Liver (tissue), 9 donors: Measurements from ENCODE around the gene SH3GL3. TPM values are rescaled to one million over a fixed set of nuclear protein-coding genes. Genes with fewer than 3 reads are reported as not detected.

Experiments
- DNase-seq: peaks from one replicate; pipeline ENCODE4 v3.0.0-alpha.2; 2017; ENCODE audit warnings: low spot score
- H3K27ac ChIP-seq, 2 donors: one replicate each; pipeline ENCODE4 v1.7.0; 2013; ENCODE audit warnings: inconsistent platforms in 2 of 2, low read length in 2 of 2, control low read depth in 1 of 2, low read depth in 1 of 2, mild to moderate bottlenecking in 1 of 2
- H3K27me3 ChIP-seq, 4 donors: one replicate each; pipeline versions ENCODE4 v1.6.1 to v1.7.0; 2013; ENCODE audit warnings: low read length in 3 of 4, inconsistent platforms in 1 of 4, mild to moderate bottlenecking in 1 of 4, moderate library complexity in 1 of 4; ENCODE audit not compliant: control insufficient read depth in 4 of 4, insufficient read depth in 4 of 4
- H3K36me3 ChIP-seq, 4 donors: one replicate each; pipeline versions ENCODE4 v1.6.1 to v1.7.0; 2013; ENCODE audit warnings: low read length in 3 of 4, mild to moderate bottlenecking in 3 of 4, low read depth in 1 of 4, moderate library complexity in 1 of 4; ENCODE audit not compliant: control insufficient read depth in 4 of 4, insufficient read depth in 3 of 4
- H3K4me1 ChIP-seq, 4 donors: one replicate each; pipeline versions ENCODE4 v1.6.1 to v1.7.0; 2013; ENCODE audit warnings: low read length in 3 of 4, mild to moderate bottlenecking in 3 of 4, moderate library complexity in 1 of 4; ENCODE audit not compliant: control insufficient read depth in 4 of 4, insufficient read depth in 4 of 4
- H3K4me3 ChIP-seq, 3 donors: one replicate each; pipeline versions ENCODE4 v1.6.1 to v1.7.0; 2013; ENCODE audit warnings: low read length in 3 of 3, control low read depth in 1 of 3, low read depth in 1 of 3, mild to moderate bottlenecking in 1 of 3
- H3K9ac ChIP-seq, 2 donors: one replicate each; pipeline ENCODE4 v1.7.0; 2013; ENCODE audit warnings: low read length in 2 of 2, mild to moderate bottlenecking in 2 of 2, moderate library complexity in 2 of 2, control low read depth in 1 of 2, low read depth in 1 of 2
- H3K9me3 ChIP-seq, 4 donors: one replicate each; pipeline versions ENCODE4 v1.6.1 to v1.7.0; 2013; ENCODE audit warnings: low read length in 3 of 4; ENCODE audit not compliant: control insufficient read depth in 4 of 4
- ATF3 ChIP-seq: IDR thresholded peaks from 2 replicates; pipeline ENCODE4 v1.6.1; 2016; ENCODE audit warnings: antibody characterized with exemption
- EGR1 ChIP-seq, 2 donors: IDR thresholded peaks; 2 replicates each; pipeline ENCODE4 v1.6.1; 2016 to 2018; ENCODE audit warnings: antibody characterized with exemption in 2 of 2, low read depth in 2 of 2
- FOXA1 ChIP-seq: IDR thresholded peaks from 2 replicates; pipeline ENCODE4 v1.6.1; 2016; ENCODE audit warnings: antibody characterized with exemption
- FOXA2 ChIP-seq: IDR thresholded peaks from 2 replicates; pipeline ENCODE4 v1.6.1; 2016; ENCODE audit warnings: antibody characterized with exemption
- GABPA ChIP-seq, 2 donors: IDR thresholded peaks in 1 of 2; conservative IDR thresholded peaks in 1 of 2; 2 replicates each; pipeline ENCODE4 v1.6.1; 2016; ENCODE audit warnings: antibody characterized with exemption in 2 of 2, mild to moderate bottlenecking in 1 of 2, moderate library complexity in 1 of 2
- HNF4A ChIP-seq, 2 donors: conservative IDR thresholded peaks; 2 replicates each; pipeline ENCODE4 v1.6.1; 2016; ENCODE audit warnings: antibody characterized with exemption in 2 of 2, mild to moderate bottlenecking in 2 of 2
- HNF4G ChIP-seq: IDR thresholded peaks from 2 replicates; pipeline ENCODE4 v1.6.1; 2016; ENCODE audit warnings: antibody characterized with exemption
- JUND ChIP-seq, 2 donors: IDR thresholded peaks; 2 replicates each; pipeline ENCODE4 v1.6.1; 2016; ENCODE audit warnings: antibody characterized with exemption in 2 of 2
- NR2F2 ChIP-seq: IDR thresholded peaks from 2 replicates; pipeline ENCODE4 v1.6.1; 2016; ENCODE audit warnings: antibody characterized with exemption
- RAD21 ChIP-seq, 2 donors: IDR thresholded peaks; 2 replicates each; pipeline ENCODE4 v1.6.1; 2016; ENCODE audit warnings: antibody characterized with exemption in 2 of 2, mild to moderate bottlenecking in 2 of 2
- RXRA ChIP-seq, 2 donors: IDR thresholded peaks; 2 replicates each; pipeline ENCODE4 v1.6.1; 2017 to 2018; ENCODE audit warnings: antibody characterized with exemption in 2 of 2, mild to moderate bottlenecking in 1 of 2
- SP1 ChIP-seq: IDR thresholded peaks from 2 replicates; pipeline ENCODE4 v1.6.1; 2018; ENCODE audit warnings: antibody characterized with exemption, mild to moderate bottlenecking
- TAF1 ChIP-seq: conservative IDR thresholded peaks from 2 replicates; pipeline ENCODE4 v1.6.1; 2016; ENCODE audit warnings: antibody characterized with exemption, mild to moderate bottlenecking
- YY1 ChIP-seq: IDR thresholded peaks from 2 replicates; pipeline ENCODE4 v1.6.1; 2016; ENCODE audit warnings: antibody characterized with exemption, mild to moderate bottlenecking
- ZBTB33 ChIP-seq: IDR thresholded peaks from 2 replicates; pipeline ENCODE4 v1.6.1; 2016; ENCODE audit warnings: antibody characterized with exemption
- WGBS: extraction: QIAGEN DNeasy Blood & Tissue Kit; methylation state at CpG from one replicate; pipeline ENCODE4 v1.1.7; 2013; 5-methylcytosine and 5-hydroxymethylcytosine counted together
- polyA plus RNA-seq, 2 donors: library from polyadenylated mRNA; stranded (reverse) in 1 of 2; unstranded in 1 of 2; fragments of 200-250 nt in 1 of 2; fragments of >200 nt in 1 of 2; fragmentation: Nextera tagmentation in 1 of 2; extraction: Ambion mirVana in 1 of 2; gene quantifications; one replicate each; pipeline versions ENCODE4 v1.2.1 to v1.2.3, GENCODE V29; 2013 to 2015
- total RNA-seq, 2 donors: library from RNA; depleted of rRNA; stranded (reverse); fragments of >200 nt; gene quantifications; one replicate each; pipeline ENCODE4 v1.2.3, GENCODE V29; 2014
- TF ChIP-seq, protein P1 (sequence below): fragments of 150-350 bp; IDR thresholded peaks from 2 replicates; pipeline ENCODE4 v1.5.1; 2017; ENCODE audit warnings: improper control_type of control experiment, low read depth, low read length; ENCODE audit not compliant: missing input control
- TF ChIP-seq, protein P2 (sequence below): IDR thresholded peaks from 2 replicates; pipeline ENCODE4 v1.6.1; 2016; ENCODE audit warnings: antibody characterized with exemption
- TF ChIP-seq, protein P3 (sequence below): IDR thresholded peaks from 2 replicates; pipeline ENCODE4 v1.6.1; 2016; ENCODE audit warnings: antibody characterized with exemption, mild to moderate bottlenecking
- donor health status: healthy.
- donor health status: healthy.
- donor health status: healthy.
- donor health status: healthy.
- donor health status: healthy.

SH3GL3 gene
- total and polyA plus RNA-seq, 4 donors = 0.23 TPM; not detected in 3

DNA sequence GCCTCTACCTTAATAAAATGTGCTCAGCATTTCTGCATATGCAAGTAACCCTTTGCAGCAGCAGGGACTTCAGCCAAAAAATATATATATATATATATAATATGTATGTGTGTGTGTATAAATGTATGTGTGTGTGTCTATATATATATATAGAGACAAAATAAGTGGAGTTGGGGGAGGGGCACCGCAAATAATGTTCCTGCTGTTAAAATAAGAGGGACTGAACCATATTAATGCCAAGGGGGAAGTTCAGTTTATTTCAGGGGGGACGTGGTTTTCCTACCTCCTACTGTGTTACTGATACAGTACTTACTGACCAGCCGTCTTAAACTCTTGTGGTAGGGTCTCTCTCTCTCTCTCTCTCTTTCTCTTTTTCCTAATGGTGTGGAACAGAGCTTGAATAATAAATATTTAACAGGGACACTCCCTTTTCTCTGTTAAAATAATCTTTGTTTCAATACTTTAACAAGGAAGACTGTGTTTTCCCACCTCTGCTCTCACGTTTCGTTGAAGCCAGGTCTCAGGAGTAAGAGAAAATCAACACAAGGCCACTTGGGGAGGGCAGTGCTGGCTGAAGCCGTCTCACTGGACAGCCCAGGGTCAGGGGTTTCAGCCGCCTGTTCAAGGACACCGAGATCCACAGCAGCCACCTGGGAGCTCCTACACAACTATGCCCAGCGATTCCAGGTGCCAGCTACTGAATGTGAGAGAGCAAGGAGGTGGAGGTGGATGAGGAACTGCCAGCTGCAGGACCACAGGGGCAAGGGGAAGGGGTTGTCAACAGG lies 164.0 kb downstream of the SH3GL3 start:
- Histone ChIP-seq H3K36me3 (no peaks in the 10 kb centered on the region), H3K9me3 (no peaks in the 10 kb centered on the region), H3K27ac (no peak overlapping the region), H3K4me3 (no peak overlapping the region), H3K27me3 (no peaks in the 10 kb centered on the region), H3K9ac (no peak overlapping the region), H3K4me1 (no peaks in the 10 kb centered on the region)
- 78% methylated on average over 9 of the region's 9 CpGs for WGBS
- DNase-seq = no peak
- TF ChIP-seq ZBTB33 = no peak
- TF ChIP-seq FOXA2 = no peak
- TF ChIP-seq, protein P1, sequence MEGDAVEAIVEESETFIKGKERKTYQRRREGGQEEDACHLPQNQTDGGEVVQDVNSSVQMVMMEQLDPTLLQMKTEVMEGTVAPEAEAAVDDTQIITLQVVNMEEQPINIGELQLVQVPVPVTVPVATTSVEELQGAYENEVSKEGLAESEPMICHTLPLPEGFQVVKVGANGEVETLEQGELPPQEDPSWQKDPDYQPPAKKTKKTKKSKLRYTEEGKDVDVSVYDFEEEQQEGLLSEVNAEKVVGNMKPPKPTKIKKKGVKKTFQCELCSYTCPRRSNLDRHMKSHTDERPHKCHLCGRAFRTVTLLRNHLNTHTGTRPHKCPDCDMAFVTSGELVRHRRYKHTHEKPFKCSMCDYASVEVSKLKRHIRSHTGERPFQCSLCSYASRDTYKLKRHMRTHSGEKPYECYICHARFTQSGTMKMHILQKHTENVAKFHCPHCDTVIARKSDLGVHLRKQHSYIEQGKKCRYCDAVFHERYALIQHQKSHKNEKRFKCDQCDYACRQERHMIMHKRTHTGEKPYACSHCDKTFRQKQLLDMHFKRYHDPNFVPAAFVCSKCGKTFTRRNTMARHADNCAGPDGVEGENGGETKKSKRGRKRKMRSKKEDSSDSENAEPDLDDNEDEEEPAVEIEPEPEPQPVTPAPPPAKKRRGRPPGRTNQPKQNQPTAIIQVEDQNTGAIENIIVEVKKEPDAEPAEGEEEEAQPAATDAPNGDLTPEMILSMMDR = no peak
- TF ChIP-seq NR2F2 = no peak
- TF ChIP-seq HNF4A (conservative IDR thresholded peaks at IDR 0.05) = no peak
- no peak for TF ChIP-seq HNF4G
- no peak for TF ChIP-seq YY1
- TF ChIP-seq, protein P2, sequence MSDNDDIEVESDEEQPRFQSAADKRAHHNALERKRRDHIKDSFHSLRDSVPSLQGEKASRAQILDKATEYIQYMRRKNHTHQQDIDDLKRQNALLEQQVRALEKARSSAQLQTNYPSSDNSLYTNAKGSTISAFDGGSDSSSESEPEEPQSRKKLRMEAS = no peak
- no peak for TF ChIP-seq RAD21 (IDR thresholded peaks at IDR 0.05)
- no peak for TF ChIP-seq SP1
- TF ChIP-seq TAF1 = no peak
- TF ChIP-seq ATF3 = no peak
- TF ChIP-seq JUND (IDR thresholded peaks at IDR 0.05) = no peak
- no peak for TF ChIP-seq GABPA (IDR thresholded peaks at IDR 0.05 in 1 of 2, conservative IDR thresholded peaks at IDR 0.05 in 1 of 2)
- TF ChIP-seq, protein P3, sequence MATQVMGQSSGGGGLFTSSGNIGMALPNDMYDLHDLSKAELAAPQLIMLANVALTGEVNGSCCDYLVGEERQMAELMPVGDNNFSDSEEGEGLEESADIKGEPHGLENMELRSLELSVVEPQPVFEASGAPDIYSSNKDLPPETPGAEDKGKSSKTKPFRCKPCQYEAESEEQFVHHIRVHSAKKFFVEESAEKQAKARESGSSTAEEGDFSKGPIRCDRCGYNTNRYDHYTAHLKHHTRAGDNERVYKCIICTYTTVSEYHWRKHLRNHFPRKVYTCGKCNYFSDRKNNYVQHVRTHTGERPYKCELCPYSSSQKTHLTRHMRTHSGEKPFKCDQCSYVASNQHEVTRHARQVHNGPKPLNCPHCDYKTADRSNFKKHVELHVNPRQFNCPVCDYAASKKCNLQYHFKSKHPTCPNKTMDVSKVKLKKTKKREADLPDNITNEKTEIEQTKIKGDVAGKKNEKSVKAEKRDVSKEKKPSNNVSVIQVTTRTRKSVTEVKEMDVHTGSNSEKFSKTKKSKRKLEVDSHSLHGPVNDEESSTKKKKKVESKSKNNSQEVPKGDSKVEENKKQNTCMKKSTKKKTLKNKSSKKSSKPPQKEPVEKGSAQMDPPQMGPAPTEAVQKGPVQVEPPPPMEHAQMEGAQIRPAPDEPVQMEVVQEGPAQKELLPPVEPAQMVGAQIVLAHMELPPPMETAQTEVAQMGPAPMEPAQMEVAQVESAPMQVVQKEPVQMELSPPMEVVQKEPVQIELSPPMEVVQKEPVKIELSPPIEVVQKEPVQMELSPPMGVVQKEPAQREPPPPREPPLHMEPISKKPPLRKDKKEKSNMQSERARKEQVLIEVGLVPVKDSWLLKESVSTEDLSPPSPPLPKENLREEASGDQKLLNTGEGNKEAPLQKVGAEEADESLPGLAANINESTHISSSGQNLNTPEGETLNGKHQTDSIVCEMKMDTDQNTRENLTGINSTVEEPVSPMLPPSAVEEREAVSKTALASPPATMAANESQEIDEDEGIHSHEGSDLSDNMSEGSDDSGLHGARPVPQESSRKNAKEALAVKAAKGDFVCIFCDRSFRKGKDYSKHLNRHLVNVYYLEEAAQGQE = no peak
- TF ChIP-seq RXRA (IDR thresholded peaks at IDR 0.05) = no peak
- no peak for TF ChIP-seq EGR1 (IDR thresholded peaks at IDR 0.05; ENCODE audit: low read depth in 2 of 2)
- TF ChIP-seq FOXA1 = no peak
